Hippocampal formation (tissue), 2 donors: ENCODE measurements around the gene HNRNPK.
A peak's percentile ranks its signal among the peaks of the same experiment; 100 is the strongest.

Source experiments
- DNase-seq, 2 donors: peaks; one replicate each; lab custom pipeline; 2025; lab: John Stamatoyannopoulos, UW

The HNRNPK gene

GRCh38 chr9:83979812-83980394 lies at the start of gene HNRNPK:
TSS of gene HNRNPK (minus strand) at chr9:83980215. CDS start at chr9:83978252, 1,963 bp downstream.
- peak; percentile 95 to 98 for DNase-seq

DNA sequence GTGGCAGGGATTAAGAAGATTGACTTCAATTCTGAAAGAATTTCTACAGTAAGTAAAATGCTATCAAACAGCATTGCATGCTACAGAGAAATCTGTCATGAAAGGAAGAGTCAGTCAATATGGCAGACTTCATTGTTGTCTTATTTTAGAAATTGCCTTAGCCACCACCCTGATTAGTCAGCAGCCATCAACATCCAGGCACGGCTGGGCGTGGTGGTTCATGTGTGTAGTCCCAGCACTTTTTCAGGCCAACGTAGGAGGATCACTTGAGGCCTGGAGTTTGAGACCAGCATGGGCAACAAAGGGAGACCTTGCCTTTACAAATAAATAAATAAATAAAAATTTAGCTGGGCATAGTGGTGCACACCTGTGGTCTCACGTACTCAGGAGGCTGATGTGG lies 47.2 kb upstream of the HNRNPK start:
- no peak for DNase-seq

- no peak for DNase-seq
These were observed 44.1 kb upstream of the HNRNPK start for GRCh38 chr9:84024041-84024575.

- DNase-seq = no peak
These were observed 27.6 kb upstream of the HNRNPK start for GRCh38 chr9:84007662-84008061.

DNA sequence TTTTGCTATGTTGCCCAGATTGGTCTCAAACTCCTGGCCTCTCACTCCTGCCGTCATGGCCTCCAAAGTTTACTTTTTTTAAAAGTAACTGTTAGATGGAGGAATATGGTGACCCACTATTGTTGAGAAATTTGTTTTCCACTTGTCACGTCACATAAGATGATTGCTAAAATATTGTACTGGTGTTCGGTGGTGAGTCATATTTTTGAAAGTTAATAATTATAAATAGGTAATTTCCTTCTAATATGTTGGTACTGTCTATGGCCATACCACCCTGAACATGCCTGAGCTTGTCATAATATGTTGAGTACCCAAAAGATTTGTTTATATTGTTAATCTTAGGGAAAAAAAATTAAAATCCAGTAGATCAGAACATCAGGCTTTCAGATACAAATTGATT lies 23.2 kb upstream of the HNRNPK start:
- no peak for DNase-seq

GRCh38 chr9:84002344-84002743 lies 22.3 kb upstream of the HNRNPK start:
- no peak for DNase-seq

- no peak for DNase-seq
These were observed 21.6 kb upstream of the HNRNPK start for GRCh38 chr9:84001621-84002020.

- no peak for DNase-seq
These were observed 20.2 kb upstream of the HNRNPK start for GRCh38 chr9:84000186-84000585.

GRCh38 chr9:83999141-83999918 lies 19.3 kb upstream of the HNRNPK start:
- DNase-seq = no peak

- no peak for DNase-seq
These were observed 16.1 kb upstream of the HNRNPK start for GRCh38 chr9:83996126-83996525.

DNA sequence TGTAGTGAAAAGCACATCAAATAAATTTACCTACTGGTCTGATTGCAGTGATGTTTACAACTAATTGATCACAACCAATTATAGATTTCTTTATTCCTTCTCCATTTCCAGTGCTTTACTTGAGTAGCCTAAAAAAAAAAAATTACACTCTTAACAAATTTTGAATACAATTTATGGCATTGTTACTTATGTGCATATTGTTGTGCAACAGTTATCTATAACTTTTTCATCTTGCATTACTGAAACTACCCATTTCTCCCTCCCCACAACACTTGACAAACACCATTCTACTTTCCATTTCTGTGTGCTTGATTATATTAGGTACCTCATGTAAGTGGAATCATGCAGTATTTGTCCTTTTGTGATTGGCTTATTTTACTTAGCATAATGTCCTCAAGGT lies 12.9 kb upstream of the HNRNPK start:
- no peak for DNase-seq

DNA sequence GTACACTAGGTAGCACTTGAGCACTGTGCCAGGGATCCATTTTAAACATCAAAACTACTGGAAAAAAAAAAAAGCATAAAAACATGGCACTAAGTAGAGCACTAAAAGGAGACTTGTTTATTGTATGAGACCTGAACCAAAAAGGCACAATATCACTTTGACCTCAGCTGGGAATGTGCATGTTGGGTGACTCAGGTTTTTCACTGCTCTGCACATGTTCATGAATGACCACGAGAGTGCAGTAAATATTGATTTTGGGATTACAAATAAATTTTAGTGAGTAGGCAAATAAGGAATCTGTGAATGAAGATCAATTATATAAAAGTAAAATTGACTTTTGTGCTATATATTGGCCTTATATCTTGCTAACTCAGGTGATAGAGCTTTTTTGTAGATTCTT lies 12.4 kb upstream of the HNRNPK start:
- no peak for DNase-seq

DNA sequence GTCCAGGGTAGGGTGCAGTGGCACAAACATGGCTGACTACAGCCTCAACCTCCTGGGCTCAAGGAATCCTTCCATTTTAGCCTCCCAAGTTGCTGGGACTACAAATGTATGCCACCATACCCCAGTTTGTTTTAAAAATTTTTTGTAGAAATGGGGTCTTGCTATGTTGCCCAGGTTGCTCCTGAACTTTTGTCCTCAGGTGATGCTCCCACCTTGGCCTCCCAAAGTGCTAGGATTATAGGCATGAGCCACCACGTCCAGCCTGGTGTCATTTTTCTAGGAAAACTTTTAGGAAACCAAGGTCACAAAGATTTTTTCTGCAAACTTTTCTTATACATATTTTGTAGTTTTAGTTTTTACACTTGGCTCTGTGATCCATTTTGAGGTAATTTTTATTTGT lies 11.3 kb upstream of the HNRNPK start:
- DNase-seq = no peak

GRCh38 chr9:83988411-83988810 lies 8.4 kb upstream of the HNRNPK start:
- DNase-seq = no peak

- no peak for DNase-seq
These were observed 7.4 kb upstream of the HNRNPK start for GRCh38 chr9:83987402-83987791.

GRCh38 chr9:83986765-83987401 lies 6.9 kb upstream of the HNRNPK start:
- DNase-seq = no peak

GRCh38 chr9:83986195-83986594 lies 6.2 kb upstream of the HNRNPK start:
- DNase-seq = no peak

DNA sequence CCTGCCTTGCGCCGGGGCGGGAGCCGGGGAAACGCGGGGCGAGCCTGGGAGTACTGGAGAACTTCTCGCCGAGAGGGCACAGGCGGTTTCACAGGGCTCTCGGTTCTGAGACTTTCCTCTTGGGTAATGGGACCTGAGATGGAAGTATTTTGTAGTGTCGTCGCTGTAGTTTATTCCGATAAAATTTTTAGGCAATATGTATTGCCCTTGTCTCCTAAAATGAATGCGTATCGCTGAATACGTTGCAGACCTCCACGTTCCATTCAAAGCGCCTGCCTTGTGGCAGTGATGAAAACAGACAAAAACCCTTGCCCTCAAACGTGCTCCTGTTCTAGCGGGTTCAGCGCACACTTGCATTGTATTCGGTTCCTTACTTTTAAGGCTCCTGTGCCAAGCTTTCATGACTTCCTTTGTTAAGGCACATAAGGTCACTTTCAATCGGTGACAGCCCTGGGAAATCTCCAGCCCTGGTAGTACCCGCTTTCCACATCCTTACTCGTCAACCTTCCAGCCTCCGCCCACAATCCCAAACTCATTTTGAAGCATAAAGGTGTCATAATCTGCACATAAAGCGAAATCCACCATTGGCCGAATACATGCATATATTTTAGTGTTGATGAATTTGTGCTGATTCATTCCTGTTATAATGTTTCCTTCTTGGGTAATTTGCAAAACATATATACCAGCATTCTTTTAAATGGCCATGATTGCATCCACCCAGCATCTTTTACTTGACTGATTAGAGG lies 1.3 kb upstream of the HNRNPK start:
- no peak for DNase-seq

- peak; percentile 96 to 98 for DNase-seq
These were observed 545 bp upstream of the HNRNPK start, which contains the start of gene RMI1 for GRCh38 chr9:83980395-83981125. TSS of gene RMI1 (plus strand) at chr9:83980805. CDS start at chr9:84000987, 20,182 bp downstream.

DNA sequence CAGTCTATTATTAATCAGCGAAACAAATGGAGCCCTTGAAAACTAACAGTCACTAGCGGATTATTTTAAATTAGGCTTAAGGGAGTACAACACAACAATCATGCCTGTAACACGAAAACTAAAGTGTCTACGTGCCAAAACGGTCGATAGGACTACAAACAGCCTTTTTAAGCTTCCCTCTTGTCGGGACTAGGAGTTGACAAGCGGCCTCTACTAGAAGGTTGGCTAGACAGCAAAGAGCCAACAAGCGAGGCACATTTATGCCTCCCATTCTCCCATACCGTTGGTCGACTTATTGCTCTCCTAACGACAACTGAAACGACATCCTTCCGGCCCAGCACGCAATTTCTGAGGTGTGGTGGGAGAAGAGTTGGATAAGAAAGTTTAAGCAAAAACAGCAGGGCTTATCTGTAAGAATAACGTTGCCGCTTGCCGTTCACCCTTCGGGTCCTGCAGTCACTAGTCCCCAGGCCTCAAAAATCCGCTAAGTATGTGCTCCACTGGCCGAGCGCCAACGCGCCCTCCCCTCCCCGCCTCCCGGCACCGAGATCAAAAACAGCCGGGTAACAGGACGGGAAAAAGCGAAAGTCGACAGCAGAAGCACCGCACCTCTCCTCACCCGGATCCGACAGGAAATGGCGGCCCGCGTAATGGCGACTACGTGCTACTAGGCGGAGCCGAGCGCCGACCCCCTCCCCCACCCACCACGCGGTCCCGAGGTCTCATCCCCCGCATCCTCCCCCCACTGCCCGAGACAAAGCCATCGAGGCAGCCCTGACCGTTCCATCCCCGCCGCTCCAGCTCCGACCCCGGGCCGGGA lies 813 bp downstream of the HNRNPK start:
- DNase-seq = peak; percentile 48 to 63

DNA sequence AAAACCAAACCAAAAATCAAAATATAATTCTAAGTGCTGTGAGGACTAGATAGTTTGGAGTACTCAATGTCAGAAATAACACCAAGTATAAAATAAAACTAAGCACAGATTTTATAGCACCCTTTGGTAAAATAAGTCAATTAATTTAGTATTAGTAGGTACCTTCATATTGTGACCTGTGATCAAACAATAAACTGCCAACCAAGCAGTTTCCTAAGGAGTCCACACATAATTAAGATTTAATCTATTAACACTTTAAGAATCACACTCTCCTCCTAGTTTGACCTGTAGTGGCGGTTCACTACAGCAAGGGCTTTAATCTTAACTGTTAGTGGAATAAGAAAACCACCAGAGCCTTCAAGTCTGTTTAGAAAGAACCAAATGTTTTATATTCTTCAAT lies 2.8 kb downstream of the HNRNPK start:
- DNase-seq = no peak
